HG03175 (cell line): ENCODE measurements around the gene SMARCD2.
"Not testable (repeated sequence)": the region's sequence is repeated elsewhere in the genome, so short reads cannot be mapped to it uniquely, and the experiment has no call there.

Source experiments
- ATAC-seq: cut with Tn5 transposase; IDR thresholded peaks from one replicate; pipeline ENCODE4 v1.9.1; 2021; ENCODE audit warnings: mild to moderate bottlenecking, moderate library complexity; ENCODE audit not compliant: unreplicated experiment

Gene SMARCD2

DNA sequence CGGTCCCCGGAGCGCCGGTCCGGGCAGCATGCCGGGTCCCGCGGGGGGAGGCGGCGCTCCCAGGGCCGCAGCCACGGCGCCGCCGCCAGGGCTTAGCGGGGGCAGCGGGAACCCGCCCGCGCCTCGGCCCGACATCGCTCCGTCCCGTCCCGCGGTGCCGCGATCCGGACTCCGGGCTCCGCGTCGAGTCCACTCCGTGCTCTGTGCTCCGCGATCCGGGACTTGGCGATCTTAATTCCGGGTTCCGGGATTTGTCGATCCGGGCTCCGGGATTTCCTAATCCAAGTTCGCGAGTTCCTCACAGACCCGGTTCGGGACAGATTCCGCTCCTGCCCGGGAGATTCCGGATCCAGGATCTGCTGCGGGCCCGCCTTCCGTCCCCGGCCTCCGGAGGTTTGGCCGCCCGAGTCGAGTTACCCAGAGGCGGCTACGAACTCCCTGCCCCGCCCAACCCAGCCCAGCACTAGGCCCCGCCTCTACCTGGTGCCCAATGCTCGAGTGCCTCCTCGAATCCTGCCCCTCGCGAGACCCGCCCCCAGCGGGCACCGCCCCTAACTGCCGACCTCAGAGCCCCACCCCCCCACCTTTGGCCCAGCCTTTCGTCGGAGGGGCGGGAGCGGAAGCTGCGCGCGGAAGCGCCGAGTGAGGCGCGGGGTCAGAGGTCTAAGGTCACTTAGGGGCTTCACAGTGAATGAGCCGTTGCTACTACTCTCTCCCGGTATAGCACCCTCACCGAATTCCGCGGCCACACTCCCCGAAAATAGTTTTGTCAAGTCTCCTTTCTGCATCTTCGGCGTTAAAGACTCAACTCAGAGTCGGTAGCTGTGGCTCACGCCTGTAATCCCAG is at the start of gene SMARCD2:
Gene SMARCD2 (minus strand): TSS at position 146 of the 847 bp plus-strand sequence. CDS start 11 bp downstream, at position 135.
- ATAC-seq, result peak; percentile 73

DNA sequence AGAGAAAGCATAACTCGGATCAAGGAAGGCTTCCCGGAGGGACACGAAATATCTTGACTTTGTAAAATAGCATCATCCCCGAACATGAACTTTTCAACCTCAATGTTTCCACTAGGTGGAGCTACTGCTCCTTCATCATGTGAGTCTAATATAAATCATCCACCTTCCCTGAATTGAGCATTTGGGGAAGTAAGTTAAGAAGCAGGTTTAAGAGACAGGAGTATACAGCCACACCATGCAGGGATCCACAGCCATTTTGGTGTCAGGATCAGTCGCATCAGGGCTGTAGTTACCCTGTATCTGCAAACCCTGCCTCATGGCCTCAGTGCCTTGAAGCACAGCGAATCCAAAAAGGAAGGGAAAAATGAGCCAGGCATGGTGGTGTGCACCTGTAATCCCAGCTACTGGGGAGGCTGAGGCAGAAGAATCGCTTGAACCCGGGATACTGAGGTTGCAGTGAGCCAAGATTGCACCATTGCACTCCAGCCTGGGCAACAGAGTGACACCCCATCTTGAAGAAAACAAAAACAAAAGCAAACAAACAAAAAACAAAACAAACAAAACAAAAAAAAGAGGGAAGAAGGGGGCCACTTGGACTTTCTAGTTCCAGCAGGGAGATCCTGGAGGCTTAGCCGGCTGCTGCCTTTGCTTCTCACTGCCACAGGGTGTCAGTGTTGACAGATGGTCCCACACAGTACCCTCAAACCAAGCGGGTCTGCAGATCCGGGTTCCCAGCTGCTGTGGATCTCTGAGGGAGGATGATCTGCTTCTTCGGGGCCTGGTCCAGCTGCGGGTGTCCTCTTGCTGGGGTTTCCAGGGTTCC is 46.8 kb upstream of the SMARCD2 start:
- ATAC-seq, result not testable (repeated sequence)

GRCh38 chr17:63885119-63885518 is 42.6 kb upstream of the SMARCD2 start:
- ATAC-seq, result not testable (repeated sequence)

GRCh38 chr17:63882626-63883126 is 40.2 kb upstream of the SMARCD2 start:
- ATAC-seq, result not testable (repeated sequence)

- ATAC-seq, result no peak
These were observed 39.6 kb upstream of the SMARCD2 start, which contains the start of gene GH2 for GRCh38 chr17:63881935-63882601. Gene GH2, minus strand, starts transcription at chr17:63881944. Its CDS starts 143 bp downstream, at chr17:63881801.

GRCh38 chr17:63881337-63881736 is 38.9 kb upstream of the SMARCD2 start:
- ATAC-seq, result not testable (repeated sequence)

- ATAC-seq, result no peak
These were observed 38.2 kb upstream of the SMARCD2 start for GRCh38 chr17:63880706-63881105.

DNA sequence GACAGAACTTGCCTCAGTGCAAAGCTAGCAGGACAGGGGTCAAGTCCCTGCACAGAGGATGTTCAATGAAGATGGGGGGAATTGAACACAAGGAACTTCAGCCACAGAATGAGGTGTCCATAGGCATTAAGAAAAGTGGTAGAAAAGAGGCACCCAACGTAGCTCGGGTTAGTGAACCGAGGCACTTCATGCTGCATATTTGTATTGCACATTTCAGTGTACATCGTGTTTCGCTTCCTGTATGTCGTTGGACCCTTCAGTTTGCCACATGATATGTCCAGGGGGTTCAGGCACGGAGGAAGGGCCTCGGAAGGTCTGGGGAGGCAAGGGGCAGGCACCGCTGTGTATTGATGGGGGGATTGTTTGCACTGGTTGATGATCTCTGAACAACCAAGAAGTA is 35.9 kb upstream of the SMARCD2 start:
- ATAC-seq, result not testable (repeated sequence)

DNA sequence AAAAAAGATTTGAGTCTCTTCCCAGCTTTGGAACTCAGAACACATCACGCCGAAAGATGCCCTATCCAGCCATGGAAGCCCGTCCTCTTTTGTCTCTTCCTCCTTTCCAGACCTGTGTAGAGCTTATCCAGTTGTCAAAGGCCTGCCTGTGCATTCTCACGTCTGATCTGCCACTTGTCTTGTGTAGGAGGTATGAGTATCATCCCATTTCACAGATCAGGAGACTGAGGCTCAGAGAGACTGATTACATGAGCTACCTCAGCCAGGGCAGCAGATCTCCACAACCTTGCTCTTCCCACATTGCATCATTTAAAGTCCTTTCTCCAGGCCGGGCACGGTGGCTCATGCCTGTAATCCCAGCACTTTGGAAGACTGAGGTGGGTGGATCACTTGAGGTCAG is 32.2 kb upstream of the SMARCD2 start:
- ATAC-seq, result not testable (repeated sequence)

DNA sequence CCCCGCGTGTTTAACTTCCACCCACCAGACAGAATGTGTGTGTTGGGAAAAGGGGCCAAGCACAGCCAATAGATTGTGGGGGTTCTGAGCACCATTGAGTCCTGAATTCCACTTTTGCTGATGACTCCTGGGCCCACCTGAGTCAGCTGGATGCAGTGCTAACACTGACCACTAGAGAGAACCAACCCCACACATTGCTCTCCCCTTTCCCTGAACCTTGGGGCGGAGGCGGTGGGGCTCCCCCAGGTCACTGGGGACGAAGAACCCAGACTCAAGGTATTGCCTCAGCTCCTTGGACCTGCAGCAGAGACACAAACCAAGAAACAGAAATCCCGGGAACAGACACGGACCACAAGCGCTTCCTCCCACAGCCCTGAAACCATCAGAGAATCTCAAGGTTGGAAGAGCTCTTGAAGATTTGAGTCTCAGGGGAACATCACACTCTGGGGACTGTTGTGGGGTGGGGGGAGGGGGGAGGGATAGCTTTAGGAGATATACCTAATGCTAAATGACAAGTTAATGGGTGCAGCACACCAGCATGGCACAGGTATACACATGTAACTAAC is 31.7 kb upstream of the SMARCD2 start:
- not testable (repeated sequence) for ATAC-seq

GRCh38 chr17:63873577-63873976 is 31.1 kb upstream of the SMARCD2 start, which contains the start of gene CSH2:
Gene CSH2, minus strand, starts transcription at chr17:63873677. Its CDS starts 63 bp downstream, at chr17:63873614.
- not testable (repeated sequence) for ATAC-seq

DNA sequence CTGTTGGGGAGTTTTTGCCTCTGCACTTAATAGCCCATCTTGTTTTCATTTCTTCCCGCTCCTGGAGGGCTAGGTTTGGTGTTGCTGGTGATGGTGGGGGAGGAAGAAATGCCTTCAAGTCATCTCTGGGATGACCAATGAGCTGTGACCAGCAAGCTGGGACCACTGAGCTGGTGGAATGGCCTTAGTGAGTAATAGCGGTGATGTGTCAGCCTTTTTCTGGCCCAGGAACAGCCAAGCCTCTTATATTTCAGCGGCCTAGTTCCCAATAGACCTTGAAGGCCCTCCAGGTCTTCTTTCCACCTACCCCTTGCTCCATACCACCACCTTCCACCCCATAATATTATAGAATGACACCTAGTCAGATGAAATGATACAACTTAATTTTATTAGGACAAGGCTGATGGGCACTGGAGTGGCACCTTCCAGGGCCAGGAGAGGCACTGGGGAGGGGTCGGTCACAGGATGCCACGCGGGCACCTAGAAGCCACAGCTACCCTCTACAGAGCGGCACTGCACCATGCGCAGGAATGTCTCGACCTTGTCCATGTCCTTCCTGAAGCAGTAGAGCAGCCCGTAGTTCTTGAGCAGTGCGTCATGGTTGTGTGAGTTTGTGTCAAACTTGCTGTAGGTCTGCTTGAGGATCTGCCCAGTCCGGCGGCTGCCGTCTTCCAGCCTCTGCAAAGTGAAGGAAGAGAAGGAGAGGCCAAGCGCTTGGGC is 29.3 kb upstream of the SMARCD2 start:
- ATAC-seq, result not testable (repeated sequence)

DNA sequence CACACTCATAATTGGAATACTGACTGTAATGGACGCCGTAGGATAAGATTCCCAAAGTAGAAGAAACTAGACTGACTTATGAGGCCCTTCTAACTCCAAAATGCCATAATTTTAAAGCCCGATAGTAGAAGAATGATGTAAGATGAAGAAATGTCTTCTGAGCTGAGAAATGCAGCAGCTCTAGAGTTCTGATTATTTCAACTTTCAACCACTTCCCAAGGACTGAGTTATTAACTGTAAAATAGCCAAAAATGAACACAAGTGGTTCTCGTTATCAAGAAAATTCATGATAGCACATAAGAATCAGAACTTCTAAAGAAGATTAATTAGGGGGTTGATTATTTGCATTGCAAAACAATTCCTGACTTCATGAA is 27.8 kb upstream of the SMARCD2 start:
- ATAC-seq, result not testable (repeated sequence)

GRCh38 chr17:63869491-63870291 is 27.2 kb upstream of the SMARCD2 start:
- ATAC-seq, result not testable (repeated sequence)

DNA sequence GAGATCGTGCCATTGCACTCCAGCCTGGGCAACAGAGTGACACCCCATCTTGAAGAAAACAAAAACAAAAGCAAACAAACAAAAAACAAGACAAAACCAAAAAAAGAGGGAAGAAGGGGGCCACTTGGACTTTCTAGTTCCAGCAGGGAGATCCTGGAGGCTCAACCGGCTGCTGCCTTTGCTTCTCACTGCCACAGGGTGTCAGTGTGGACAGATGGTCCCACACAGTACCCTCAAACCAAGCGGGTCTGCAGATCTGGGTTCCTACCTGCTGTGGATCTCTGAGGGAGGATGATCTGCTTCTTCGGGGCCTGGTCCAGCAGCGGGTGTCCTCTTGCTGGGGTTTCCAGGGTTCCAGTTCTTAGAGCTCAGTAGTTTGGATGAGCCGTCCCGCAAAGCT is 24.1 kb upstream of the SMARCD2 start:
- ATAC-seq, result not testable (repeated sequence)

DNA sequence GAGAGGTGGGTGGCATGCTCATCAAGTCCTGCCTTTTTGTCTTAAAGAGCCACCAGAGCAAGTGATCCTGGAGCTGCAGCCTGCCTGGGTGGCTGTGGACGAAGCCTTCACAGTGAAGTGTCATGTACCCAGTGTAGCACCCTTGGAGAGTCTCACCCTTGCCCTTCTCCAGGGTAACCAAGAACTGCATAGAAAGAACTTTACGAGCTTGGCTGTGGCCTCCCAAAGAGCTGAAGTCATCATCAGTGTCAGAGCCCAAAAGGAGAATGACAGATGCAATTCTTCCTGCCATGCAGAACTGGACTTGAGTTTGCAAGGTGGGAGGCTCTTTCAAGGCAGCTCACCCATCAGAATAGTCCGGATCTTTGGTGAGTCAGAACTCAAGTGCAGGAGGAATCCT is 16.8 kb upstream of the SMARCD2 start:
- no peak for ATAC-seq

GRCh38 chr17:63856425-63856824 is 13.9 kb upstream of the SMARCD2 start:
- not testable (repeated sequence) for ATAC-seq

DNA sequence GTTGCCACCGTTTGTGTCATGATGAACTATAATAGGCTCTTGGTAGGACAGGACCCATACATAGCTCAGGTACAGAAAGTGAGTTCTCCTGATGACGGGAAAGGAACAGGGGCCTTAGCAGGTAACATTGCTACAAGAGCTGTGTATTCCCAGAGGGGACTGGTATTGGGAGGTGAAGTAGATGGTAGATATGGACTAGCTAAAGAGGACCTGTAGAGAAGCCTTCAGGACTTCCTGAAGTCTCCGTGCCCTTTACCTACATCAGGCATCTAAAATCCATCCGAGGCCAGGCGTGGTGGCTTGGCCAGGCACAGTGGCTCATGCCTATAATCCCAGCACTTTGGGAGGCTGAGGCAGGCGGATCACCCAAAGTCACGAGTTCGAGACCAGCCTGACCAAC is 12.7 kb upstream of the SMARCD2 start:
- ATAC-seq, result no peak

DNA sequence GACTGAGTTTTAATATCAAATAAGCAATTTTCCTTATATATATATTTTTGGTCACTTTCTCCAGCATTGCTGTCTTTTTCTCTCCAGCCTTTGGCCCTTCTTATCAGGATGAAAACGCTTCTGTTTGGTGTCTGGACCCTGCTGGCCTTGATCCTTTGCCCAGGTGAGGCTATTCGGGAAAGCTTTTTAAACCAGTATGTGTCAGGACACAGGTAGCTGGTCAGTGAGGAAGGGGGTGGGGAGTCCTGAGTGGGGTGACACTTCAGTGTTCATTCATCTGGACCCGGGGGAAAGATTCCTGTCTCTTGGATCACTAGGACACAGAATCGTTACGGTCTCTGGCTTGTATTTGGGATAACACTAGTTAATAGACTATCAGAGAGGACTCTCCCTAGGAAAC is 12.2 kb upstream of the SMARCD2 start:
- no peak for ATAC-seq
